A375 (cell line): ENCODE results near the gene AGMAT. TPM values are rescaled to one million over a fixed set of nuclear protein-coding genes. Genes with fewer than 3 reads are reported as not detected.

Source experiments
- small RNA-seq: library from RNA; depleted of rRNA; stranded (forward); fragments of <200 nt; gene quantifications from one replicate; pipeline ENCODE3, GENCODE V24; 2014
- total RNA-seq: library from RNA; depleted of rRNA; stranded (reverse); fragments of >200 nt; shearing (Covaris generic); gene quantifications from 2 replicates; pipeline ENCODE4 v1.2.3, GENCODE V29; 2014; rRNA removed

Gene AGMAT, protein sequence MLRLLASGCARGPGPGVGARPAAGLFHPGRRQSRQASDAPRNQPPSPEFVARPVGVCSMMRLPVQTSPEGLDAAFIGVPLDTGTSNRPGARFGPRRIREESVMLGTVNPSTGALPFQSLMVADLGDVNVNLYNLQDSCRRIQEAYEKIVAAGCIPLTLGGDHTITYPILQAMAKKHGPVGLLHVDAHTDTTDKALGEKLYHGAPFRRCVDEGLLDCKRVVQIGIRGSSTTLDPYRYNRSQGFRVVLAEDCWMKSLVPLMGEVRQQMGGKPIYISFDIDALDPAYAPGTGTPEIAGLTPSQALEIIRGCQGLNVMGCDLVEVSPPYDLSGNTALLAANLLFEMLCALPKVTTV
- total RNA-seq: not detected in 2 replicates

GRCh38 chr1:15584489-15585363 is at the start of gene AGMAT:
TSS of gene AGMAT (minus strand) at chr1:15585051. CDS start at chr1:15584967, 84 bp downstream.

DNA sequence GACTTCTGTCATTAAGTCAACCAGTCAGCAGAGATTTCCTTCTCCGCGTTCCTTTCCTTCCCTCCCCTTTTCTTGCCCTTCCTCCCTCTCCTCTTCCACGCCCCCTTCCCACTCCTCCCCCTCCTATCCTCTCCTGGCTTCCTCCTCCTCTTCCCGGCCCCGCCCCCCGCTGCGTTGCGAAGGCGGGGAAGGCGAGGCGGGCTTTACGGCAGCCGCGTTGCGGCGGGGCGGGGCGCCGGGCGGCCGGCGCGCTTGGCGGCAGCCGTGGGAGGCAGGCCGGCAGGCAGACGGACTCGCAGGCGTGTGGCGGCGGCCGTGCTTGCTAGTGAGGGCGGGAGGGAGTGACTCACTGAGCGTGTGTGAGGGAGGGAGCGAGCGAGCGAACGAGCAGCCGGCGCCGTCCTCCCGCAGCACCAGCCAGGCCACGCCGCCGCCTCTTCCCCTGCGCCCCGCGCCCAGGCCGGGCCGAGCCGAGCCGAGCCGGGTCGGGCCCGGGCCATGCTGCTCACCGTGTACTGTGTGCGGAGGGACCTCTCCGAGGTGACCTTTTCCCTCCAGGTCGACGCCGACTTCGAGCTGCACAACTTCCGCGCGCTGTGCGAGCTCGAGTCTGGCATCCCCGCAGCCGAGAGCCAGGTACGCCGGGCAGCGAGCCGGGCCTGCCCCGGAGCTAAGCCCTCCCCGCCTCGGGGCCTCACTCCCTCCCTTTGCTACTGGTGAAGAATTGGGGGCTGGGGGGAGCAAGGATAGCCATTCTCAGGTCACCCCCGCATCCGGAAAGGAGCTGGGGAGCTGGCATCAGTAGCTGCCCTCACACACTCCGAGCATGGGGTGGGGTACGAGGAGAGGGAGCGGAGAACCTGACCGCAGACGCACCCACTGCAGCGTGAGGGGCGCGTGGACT is 32.6 kb upstream of the AGMAT start, which contains the start of gene DDI2:
Gene DDI2 (plus strand): TSS at position 286 of the 904 bp plus-strand sequence. CDS start 213 bp downstream, at position 499.

DNA sequence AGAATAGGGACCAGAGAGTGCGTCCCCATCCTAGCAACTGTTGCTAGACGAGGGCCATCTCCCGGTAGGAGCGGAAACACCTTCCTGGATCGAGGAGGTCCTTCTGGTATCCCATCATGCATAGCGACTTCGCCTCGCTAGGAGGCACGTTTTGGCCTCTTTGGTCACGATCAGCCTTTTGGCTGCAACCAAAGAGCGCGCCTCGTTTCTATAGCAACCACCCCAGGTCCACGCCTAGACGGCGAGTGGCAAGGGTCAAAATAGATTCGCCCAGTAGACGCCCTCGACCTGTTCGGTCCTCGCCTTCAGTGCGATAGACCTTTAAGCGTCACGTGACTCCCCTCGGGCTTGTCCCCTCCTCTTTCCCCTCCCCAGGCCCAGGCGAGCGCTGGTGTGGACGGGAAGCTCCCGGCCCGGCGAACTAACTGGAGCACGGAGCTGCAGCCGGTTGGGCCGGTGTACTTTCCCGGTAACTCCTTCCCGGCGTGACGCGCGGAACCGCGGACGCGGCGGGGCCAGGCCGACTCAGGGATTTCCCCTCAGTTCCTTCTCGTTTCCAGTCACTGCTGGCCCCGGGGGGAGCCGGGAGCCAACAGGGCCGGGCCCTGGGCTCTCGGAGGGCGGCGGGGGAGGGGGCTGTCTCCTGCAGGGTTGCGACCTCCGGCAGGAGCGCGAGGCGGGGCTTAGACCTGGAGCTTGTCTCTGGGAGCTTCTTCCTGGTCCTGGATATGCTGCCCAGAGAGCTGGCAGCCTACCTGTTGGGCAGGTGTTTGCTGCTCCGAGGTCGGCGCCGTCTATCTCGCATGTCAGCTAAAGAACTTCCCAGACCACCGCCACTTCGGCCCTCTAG is 58.1 kb downstream of the AGMAT start, which contains the start of gene DNAJC16:
Gene DNAJC16 (plus strand): TSS at position 359 of the 850 bp plus-strand sequence. CDS start 2,258 bp downstream, outside the sequence.

DNA sequence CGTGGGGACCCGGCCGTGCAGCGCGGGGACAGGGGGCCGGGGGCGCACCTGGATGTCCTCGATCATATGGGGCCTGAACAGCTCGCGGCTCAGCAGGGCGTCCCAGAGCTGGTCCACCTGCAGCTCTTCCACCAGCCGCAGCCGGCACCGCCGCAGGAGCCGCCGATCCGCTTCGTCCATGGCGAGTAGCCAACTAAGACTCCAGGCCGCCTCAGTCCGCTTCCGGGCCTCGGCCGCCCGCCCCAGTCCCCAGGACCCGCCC is 60.9 kb downstream of the AGMAT start, which contains the start of gene CASP9:
Gene CASP9 (minus strand): TSS at position 195 of the 262 bp plus-strand sequence. CDS start 15 bp downstream, at position 180.

Small RNAs within 50 kb of the gene (small RNA-seq; reads per million reads assigned to genes)
- not detected for gene CD24P1
- not detected for gene RNU7-179P
- gene SCARNA21B: not detected

Other genes starting within 250 kb of the AGMAT start
- 85.7 and 93.5 TPM in 2 replicates for gene EFHD2, start 175.2 kb downstream of the AGMAT start, total RNA-seq
- not detected in 2 replicates for gene CTRC, start 146.6 kb downstream of the AGMAT start, total RNA-seq
- gene CELA2A, start 128.3 kb downstream of the AGMAT start, total RNA-seq: not detected in 2 replicates
- gene CELA2B, start 108.9 kb downstream of the AGMAT start, total RNA-seq: not detected in 2 replicates
- 6.2 and 9.0 TPM in 2 replicates for gene CASP9, start 60.8 kb downstream of the AGMAT start, total RNA-seq
- 7.0 and 8.7 TPM in 2 replicates for gene DNAJC16, start 58.2 kb downstream of the AGMAT start, total RNA-seq
- 10.7 and 12.4 TPM in 2 replicates for gene DDI2, start 32.4 kb upstream of the AGMAT start, total RNA-seq
- 28.5 and 33.6 TPM in 2 replicates for gene PLEKHM2, start 99.3 kb upstream of the AGMAT start, total RNA-seq
- gene SLC25A34, start 151.2 kb upstream of the AGMAT start, total RNA-seq: 0.37 and 0.94 TPM in 2 replicates
- gene TMEM82, start 157.4 kb upstream of the AGMAT start, total RNA-seq: not detected in 2 replicates
- gene FBLIM1, start 173.7 kb upstream of the AGMAT start, total RNA-seq: 3.1 and 4.5 TPM in 2 replicates
- gene UQCRHL, start 222.6 kb upstream of the AGMAT start, total RNA-seq: 14.8 and 21.4 TPM in 2 replicates